ENCODE results near the gene ROS1. TPM values are rescaled to one million over a fixed set of nuclear protein-coding genes. Genes with fewer than 3 reads are reported as not detected.
A peak's percentile ranks its signal among the peaks of the same experiment; 100 is the strongest.

The ROS1 gene
- polyA plus RNA-seq, 3 donors = not detected

DNA sequence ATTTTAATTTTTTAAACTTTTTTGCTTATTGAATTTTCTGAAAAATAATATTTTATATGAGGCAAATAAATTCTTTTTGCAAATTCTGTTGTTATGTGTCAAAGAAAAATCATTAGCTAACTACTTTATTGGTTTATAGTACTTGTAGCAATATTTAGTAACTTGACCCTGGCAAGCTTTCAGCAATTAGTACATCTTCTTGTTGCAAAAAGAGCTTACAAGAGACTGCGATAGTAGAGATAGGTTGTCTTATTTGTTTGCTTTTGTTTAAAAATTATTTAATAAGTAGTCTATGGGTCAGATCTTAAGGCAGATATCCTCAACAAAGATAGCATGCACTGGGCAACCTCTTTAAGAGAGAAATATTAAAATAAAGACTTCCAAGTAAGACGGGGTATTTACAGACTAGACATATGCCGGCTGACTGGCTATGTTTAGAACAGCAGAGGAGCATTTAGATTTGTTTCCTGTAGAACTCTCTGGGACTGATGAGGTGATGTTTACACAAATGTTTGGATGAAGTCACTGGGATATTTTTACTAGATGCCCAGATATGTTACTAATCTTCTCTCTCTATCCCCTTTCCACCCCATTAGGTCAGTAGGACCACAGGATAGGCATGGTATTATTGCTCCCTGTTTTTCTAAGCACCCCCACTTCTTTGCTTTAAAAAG is 135.4 kb downstream of the ROS1 start:
- no peak for DNase-seq
- intact Hi-C loops (cut with micrococcal nuclease) = no loop called here
- Histone ChIP-seq H3K27ac (ENCODE audit: low read depth in 1 of 2, low read length in 2 of 2) (no peak overlapping the region), H3K4me1 (ENCODE audit: control insufficient read depth in 1 of 2, insufficient read depth in 2 of 2, low read length in 2 of 2) (no peaks in the 10 kb centered on the region), H2AFZ (ENCODE audit: insufficient read depth, low read depth, low read length, poor library complexity, severe bottlenecking) (no peak overlapping the region), H3K36me3 (replicated peaks in 1 of 2; ENCODE audit: control insufficient read depth in 1 of 2, insufficient read depth in 2 of 2, low read length in 2 of 2) (no peaks in the 10 kb centered on the region), H3K27me3 (ENCODE audit: control insufficient read depth in 2 of 2, insufficient read depth in 2 of 2, low read length in 2 of 2) (no peaks in the 10 kb centered on the region), H3K79me2 (ENCODE audit: insufficient read depth, low read length) (no peaks in the 10 kb centered on the region), H3K9ac (ENCODE audit: insufficient read depth, low read length, poor library complexity, severe bottlenecking) (no peak overlapping the region), H3K4me2 (replicated peaks; ENCODE audit: extremely low read depth, low read length, poor library complexity, severe bottlenecking) (no peak overlapping the region), H4K20me1 (ENCODE audit: insufficient read depth, low read length) (no peaks in the 10 kb centered on the region), H3K4me3 (replicated peaks in 1 of 3; ENCODE audit: low read depth in 2 of 3, low read length in 3 of 3) (no peak overlapping the region), H3K9me3 (replicated peaks in 1 of 2; ENCODE audit: control insufficient read depth in 1 of 2, insufficient read depth in 1 of 2, low read length in 2 of 2) (no peaks in the 10 kb centered on the region)
- Mint-ChIP-seq H3K36me3 (no peaks in the 10 kb centered on the region), H3K27me3 (ENCODE audit: low read depth in 3 of 3) (peaks cover 0 to 5% (median 0%) of the 10 kb centered on the region in 3 donors), H3K4me1 (no peaks in the 10 kb centered on the region), H3K4me3 (no peak overlapping the region), H3K27ac (no peak overlapping the region), H3K9me3 (peaks cover 0 to 5% (median 2%) of the 10 kb centered on the region in 7 donors)
- WGBS (ENCODE audit: insufficient coverage) = no CpG with 5 or more reads among the region's 3 CpGs
- TF ChIP-seq, protein P1, sequence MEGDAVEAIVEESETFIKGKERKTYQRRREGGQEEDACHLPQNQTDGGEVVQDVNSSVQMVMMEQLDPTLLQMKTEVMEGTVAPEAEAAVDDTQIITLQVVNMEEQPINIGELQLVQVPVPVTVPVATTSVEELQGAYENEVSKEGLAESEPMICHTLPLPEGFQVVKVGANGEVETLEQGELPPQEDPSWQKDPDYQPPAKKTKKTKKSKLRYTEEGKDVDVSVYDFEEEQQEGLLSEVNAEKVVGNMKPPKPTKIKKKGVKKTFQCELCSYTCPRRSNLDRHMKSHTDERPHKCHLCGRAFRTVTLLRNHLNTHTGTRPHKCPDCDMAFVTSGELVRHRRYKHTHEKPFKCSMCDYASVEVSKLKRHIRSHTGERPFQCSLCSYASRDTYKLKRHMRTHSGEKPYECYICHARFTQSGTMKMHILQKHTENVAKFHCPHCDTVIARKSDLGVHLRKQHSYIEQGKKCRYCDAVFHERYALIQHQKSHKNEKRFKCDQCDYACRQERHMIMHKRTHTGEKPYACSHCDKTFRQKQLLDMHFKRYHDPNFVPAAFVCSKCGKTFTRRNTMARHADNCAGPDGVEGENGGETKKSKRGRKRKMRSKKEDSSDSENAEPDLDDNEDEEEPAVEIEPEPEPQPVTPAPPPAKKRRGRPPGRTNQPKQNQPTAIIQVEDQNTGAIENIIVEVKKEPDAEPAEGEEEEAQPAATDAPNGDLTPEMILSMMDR (IDR thresholded peaks at IDR 0.05) = no peak

DNA sequence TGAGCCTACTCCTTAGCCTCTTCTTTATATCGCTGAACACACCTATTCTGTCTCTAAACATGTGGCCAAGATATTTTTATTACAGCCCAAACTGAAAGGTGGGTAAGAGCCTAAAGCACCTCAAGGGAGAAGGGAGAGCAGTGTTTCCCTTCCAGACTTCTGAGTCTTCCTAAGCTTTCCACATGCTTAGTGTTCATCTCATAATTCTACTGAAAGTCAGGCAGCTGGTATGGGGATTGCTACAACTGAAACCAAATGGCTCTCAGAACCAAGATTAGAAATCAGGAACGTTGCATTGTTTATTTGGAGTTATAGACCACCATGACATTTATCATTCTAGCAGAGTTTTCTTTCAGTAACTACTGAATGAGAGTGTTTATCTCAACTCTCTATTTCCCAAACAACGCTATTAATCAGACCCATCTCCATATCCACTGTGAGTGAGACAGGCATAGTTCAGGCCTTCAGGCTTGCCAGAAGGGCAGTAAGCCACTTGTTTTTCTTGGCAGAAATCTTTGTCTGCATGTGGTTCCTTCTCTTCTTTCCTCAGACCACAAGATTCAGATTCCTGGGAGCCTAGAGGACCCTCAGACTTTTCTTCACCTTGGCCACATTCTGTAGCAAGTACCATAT is 137.5 kb downstream of the ROS1 start:
- peaks cover 0 to 7% (median 2%) of the 10 kb centered on the region in 7 donors for H3K9me3 Mint-ChIP-seq
- peak overlapping the region in 1 of 2 donors; percentile 28 for H3K4me3 Mint-ChIP-seq
- Histone ChIP-seq H3K79me2 (ENCODE audit: insufficient read depth, low read length) (no peaks in the 10 kb centered on the region), H3K36me3 (replicated peaks in 1 of 2; ENCODE audit: control insufficient read depth in 1 of 2, insufficient read depth in 2 of 2, low read length in 2 of 2) (no peaks in the 10 kb centered on the region), H3K4me2 (replicated peaks; ENCODE audit: extremely low read depth, low read length, poor library complexity, severe bottlenecking) (no peak overlapping the region), H3K4me1 (ENCODE audit: control insufficient read depth in 1 of 2, insufficient read depth in 2 of 2, low read length in 2 of 2) (no peaks in the 10 kb centered on the region), H3K9me3 (replicated peaks in 1 of 2; ENCODE audit: control insufficient read depth in 1 of 2, insufficient read depth in 1 of 2, low read length in 2 of 2) (no peaks in the 10 kb centered on the region), H3K4me3 (replicated peaks in 1 of 3; ENCODE audit: low read depth in 2 of 3, low read length in 3 of 3) (no peak overlapping the region), H3K27ac (ENCODE audit: low read depth in 1 of 2, low read length in 2 of 2) (no peak overlapping the region), H3K9ac (ENCODE audit: insufficient read depth, low read length, poor library complexity, severe bottlenecking) (no peak overlapping the region), H3K27me3 (ENCODE audit: control insufficient read depth in 2 of 2, insufficient read depth in 2 of 2, low read length in 2 of 2) (no peaks in the 10 kb centered on the region), H2AFZ (ENCODE audit: insufficient read depth, low read depth, low read length, poor library complexity, severe bottlenecking) (no peak overlapping the region), H4K20me1 (ENCODE audit: insufficient read depth, low read length) (no peaks in the 10 kb centered on the region)
- intact Hi-C loops (cut with micrococcal nuclease) = no loop called here
- H3K36me3 Mint-ChIP-seq = no peaks in the 10 kb centered on the region
- no peak for DNase-seq
- TF ChIP-seq, protein P1 (IDR thresholded peaks at IDR 0.05) = no peak
- no peak overlapping the region for H3K27ac Mint-ChIP-seq
- 71% methylated on average over 1 of the region's 3 CpGs for WGBS (ENCODE audit: insufficient coverage)
- H3K27me3 Mint-ChIP-seq (ENCODE audit: low read depth in 3 of 3) = peaks cover 0 to 7% (median 0%) of the 10 kb centered on the region in 3 donors
- no peaks in the 10 kb centered on the region for H3K4me1 Mint-ChIP-seq

All from CD14-positive monocyte (primary cell).